ENCODE results near the gene DYSF. TPM values are rescaled to one million over a fixed set of nuclear protein-coding genes. Genes with fewer than 3 reads are reported as not detected.

DYSF gene
- total RNA-seq, 1 experiment from 2014 or later, result 0.89 TPM

GRCh38 chr2:71534201-71534600, 80.8 kb downstream of the DYSF start:
- no peak overlapping the region for H3K27ac ChIP-seq (ENCODE audit: low read depth, low read length)
- ChIA-PET RAD21 (ENCODE audit: low non-redundant PET in 1 of 2, low total read pairs in 2 of 2, uncharacterized antibody in 2 of 2, unreplicated experiment in 2 of 2) (no interaction called here), POLR2A (no interaction called here), CTCF (no interaction called here)
- H3K4me2 ChIP-seq (ENCODE audit: low read length), result no peak overlapping the region
- peaks cover 0 to 18% of the 10 kb centered on the region in 2 experiments; a peak in 2 of 4 replicates for H3K4me1 ChIP-seq (ENCODE audit: control insufficient read depth in 1 of 2, insufficient read depth in 2 of 2, low read length in 2 of 2)
- H3K9ac ChIP-seq (ENCODE audit: low read length), result no peak overlapping the region
- H3K9me3 ChIP-seq (ENCODE audit: control insufficient read depth in 1 of 2, insufficient read depth in 1 of 2, low read depth in 1 of 2, low read length in 2 of 2), result no peaks in the 10 kb centered on the region; a peak in 1 of 4 replicates
- no TSS peak for BruUV-seq (replicated peaks)
- H3K27me3 ChIP-seq (ENCODE audit: insufficient read depth, low read length), result no peaks in the 10 kb centered on the region
- DNase-seq (ENCODE audit: low read depth, low spot score) (no peak), ATAC-seq (no peak)
- no peaks in the 10 kb centered on the region for H3K9me2 ChIP-seq (ENCODE audit: insufficient read depth)
- no peaks in the 10 kb centered on the region for H3K36me3 ChIP-seq (ENCODE audit: control insufficient read depth in 1 of 2, insufficient read depth in 2 of 2, low read length in 2 of 2)
- no peak overlapping the region for H3K4me3 ChIP-seq (replicated peaks in 1 of 2; ENCODE audit: low read depth in 1 of 2, low read length in 2 of 2)
- intact Hi-C loops (cut with micrococcal nuclease), result loop anchor here (5.0 kb wide), 1 partner anchor 1213 kb away; no protein-coding TSS in a partner anchor
- H3K79me2 ChIP-seq (ENCODE audit: insufficient read depth, low read length), result no peaks in the 10 kb centered on the region
- TF ChIP-seq RAD21 (IDR thresholded peaks at IDR 0.05; ENCODE audit: low read depth) (no peak), ELF1 (IDR thresholded peaks at IDR 0.05; ENCODE audit: borderline replicate concordance, low read depth) (no peak), EZH2phosphoT487 (IDR thresholded peaks at IDR 0.05; ENCODE audit: borderline replicate concordance) (no peak), ATF3 (IDR thresholded peaks at IDR 0.05) (no peak), CEBPB (IDR thresholded peaks at IDR 0.05; ENCODE audit: low read depth) (no peak), POLR2A (IDR thresholded peaks at IDR 0.05; ENCODE audit: borderline replicate concordance, extremely low read depth, insufficient read depth, insufficient read length) (no peak), ZFX (IDR thresholded peaks at IDR 0.05) (no peak), CBX3 (IDR thresholded peaks at IDR 0.05; ENCODE audit: low read depth) (no peak), TCF7L2 (IDR thresholded peaks at IDR 0.05; ENCODE audit: borderline replicate concordance, extremely low read depth, insufficient read depth, insufficient read length) (no peak), SRF (IDR thresholded peaks at IDR 0.05; ENCODE audit: low read depth) (no peak)
- H4K20me1 ChIP-seq (ENCODE audit: insufficient read depth), result no peaks in the 10 kb centered on the region
- no peak overlapping the region for H2AFZ ChIP-seq (ENCODE audit: low read depth, low read length, poor library complexity, severe bottlenecking)

GRCh38 chr2:71534826-71535225, 81.5 kb downstream of the DYSF start:
- Histone ChIP-seq H3K9me2 (ENCODE audit: insufficient read depth) (no peaks in the 10 kb centered on the region), H3K4me2 (ENCODE audit: low read length) (no peak overlapping the region), H3K27ac (ENCODE audit: low read depth, low read length) (no peak overlapping the region), H3K4me1 (ENCODE audit: control insufficient read depth in 1 of 2, insufficient read depth in 2 of 2, low read length in 2 of 2) (peaks cover 0 to 18% of the 10 kb centered on the region in 2 experiments; a peak in 2 of 4 replicates), H4K20me1 (ENCODE audit: insufficient read depth) (no peaks in the 10 kb centered on the region), H3K9me3 (ENCODE audit: control insufficient read depth in 1 of 2, insufficient read depth in 1 of 2, low read depth in 1 of 2, low read length in 2 of 2) (no peaks in the 10 kb centered on the region; a peak in 1 of 4 replicates), H3K79me2 (ENCODE audit: insufficient read depth, low read length) (no peaks in the 10 kb centered on the region), H3K27me3 (ENCODE audit: insufficient read depth, low read length) (no peaks in the 10 kb centered on the region), H3K4me3 (replicated peaks in 1 of 2; ENCODE audit: low read depth in 1 of 2, low read length in 2 of 2) (no peak overlapping the region), H2AFZ (ENCODE audit: low read depth, low read length, poor library complexity, severe bottlenecking) (no peak overlapping the region), H3K36me3 (ENCODE audit: control insufficient read depth in 1 of 2, insufficient read depth in 2 of 2, low read length in 2 of 2) (no peaks in the 10 kb centered on the region), H3K9ac (ENCODE audit: low read length) (no peak overlapping the region)
- DNase-seq (ENCODE audit: low read depth, low spot score) (no peak), ATAC-seq (no peak)
- TF ChIP-seq POLR2A (IDR thresholded peaks at IDR 0.05; ENCODE audit: borderline replicate concordance, extremely low read depth, insufficient read depth, insufficient read length) (no peak), EGR1 (IDR thresholded peaks at IDR 0.05; ENCODE audit: low read depth) (no peak), RAD21 (IDR thresholded peaks at IDR 0.05; ENCODE audit: low read depth) (no peak), CBX3 (IDR thresholded peaks at IDR 0.05; ENCODE audit: low read depth) (no peak), POLR2AphosphoS5 (IDR thresholded peaks at IDR 0.05; ENCODE audit: low read depth, low read length) (no peak), SP1 (IDR thresholded peaks at IDR 0.05; ENCODE audit: low read depth) (no peak), ATF3 (IDR thresholded peaks at IDR 0.05) (no peak), MAX (IDR thresholded peaks at IDR 0.05) (no peak), YY1 (IDR thresholded peaks at IDR 0.05; ENCODE audit: extremely low read depth, insufficient replicate concordance, low read depth, low read length) (no peak), FOSL1 (IDR thresholded peaks at IDR 0.05; ENCODE audit: low read depth) (no peak), JUND (IDR thresholded peaks at IDR 0.05) (no peak)
- BruUV-seq (replicated peaks), result no TSS peak
- ChIA-PET RAD21 (ENCODE audit: low non-redundant PET in 1 of 2, low total read pairs in 2 of 2, uncharacterized antibody in 2 of 2, unreplicated experiment in 2 of 2) (interaction anchor here in 1 of 2 experiments (0.5 kb wide), 1 partner anchor 16 kb away, joined by 4 read pairs; no protein-coding TSS in a partner anchor), POLR2A (no interaction called here), CTCF (no interaction called here)
- intact Hi-C loops (cut with micrococcal nuclease), result loop anchor here (5.0 kb wide), 1 partner anchor 1212 kb away; no protein-coding TSS in a partner anchor
